ENCODE measurements around the gene BNIP3. TPM values are rescaled to one million over a fixed set of nuclear protein-coding genes. Genes with fewer than 3 reads are reported as not detected.

Gene BNIP3
- total and polyA plus RNA-seq, 2 of the 8 experiments (the other 6 are each of a cell fraction or from before 2014, with no cell fraction given), result 25.8 to 58.9 TPM

DNA sequence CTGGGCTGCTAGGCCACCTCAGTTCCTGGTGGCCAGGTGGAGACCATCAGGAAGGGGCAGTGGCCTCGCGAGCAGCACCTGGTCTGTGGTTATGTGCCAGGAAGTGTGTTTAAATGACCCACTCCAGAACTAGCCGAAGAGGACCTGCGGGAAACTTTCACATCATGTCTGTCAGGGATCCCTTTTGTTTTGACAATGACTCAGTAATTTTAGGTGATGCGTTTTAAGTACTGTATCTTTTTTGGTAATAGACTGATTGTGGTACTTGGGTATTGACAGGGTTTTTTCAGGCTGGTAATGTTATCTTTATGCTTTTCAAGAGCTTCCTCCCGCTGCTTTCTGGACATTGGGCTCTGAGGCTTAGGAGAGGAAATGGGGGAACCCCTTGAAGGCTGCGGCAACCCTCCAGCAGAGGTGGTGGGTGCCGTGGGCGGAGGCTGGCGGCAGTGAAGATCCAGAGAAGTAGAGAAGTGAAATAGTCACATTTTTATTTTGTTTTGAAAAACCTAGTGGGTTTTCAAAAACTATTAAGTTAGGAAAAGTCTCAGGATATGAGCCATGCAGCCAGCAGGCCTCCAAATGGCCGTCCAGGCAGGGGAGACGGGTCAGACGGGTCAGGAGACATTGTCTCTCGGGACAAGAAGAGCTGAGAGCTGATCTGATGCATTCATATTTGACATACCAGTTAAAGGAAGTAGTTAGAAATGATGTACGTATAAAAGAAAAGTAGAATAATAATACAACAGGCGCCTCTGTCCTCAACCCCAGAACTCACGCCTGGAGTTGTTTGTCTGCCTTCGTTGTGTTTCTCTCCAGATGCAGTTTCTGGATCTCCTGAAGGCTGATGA is 53.3 kb downstream of the BNIP3 start:
- no peak for FAIRE-seq
- Histone ChIP-seq H2BK120ac (replicated peaks; ENCODE audit: low read depth, low read length) (no peak overlapping the region), H3K4me3 (ENCODE audit: extremely low read depth in 1 of 4, insufficient read depth in 2 of 4, low read depth in 3 of 4, low read length in 4 of 4) (no peak overlapping the region), H3K27me3 (replicated peaks in 1 of 4; ENCODE audit: control insufficient read depth in 3 of 4, extremely low read depth in 1 of 4, insufficient read depth in 3 of 4, low read length in 3 of 4) (no peaks in the 10 kb centered on the region), H3K4me2 (ENCODE audit: insufficient read depth in 1 of 2, low read depth in 2 of 2, low read length in 2 of 2) (no peak overlapping the region), H2BK15ac (ENCODE audit: low read length) (no peak overlapping the region), H3K56ac (replicated peaks; ENCODE audit: insufficient read length, low read depth, low read length) (no peak overlapping the region), H2BK12ac (ENCODE audit: low read depth, low read length) (no peak overlapping the region), H3K27ac (ENCODE audit: low read depth, low read length) (no peak overlapping the region), H2BK20ac (ENCODE audit: low read length) (no peak overlapping the region), H2AK5ac (ENCODE audit: low read depth, low read length) (no peak overlapping the region), H2BK5ac (ENCODE audit: low read depth, low read length) (peak overlapping the region; percentile 54; the same call in 1 of the 2 replicates), H4K8ac (ENCODE audit: extremely low read depth, insufficient read depth, low read length) (no peak overlapping the region), H4K5ac (ENCODE audit: insufficient read length, low read depth, low read length) (no peak overlapping the region), H3K9ac (replicated peaks in 1 of 4; ENCODE audit: extremely low read depth in 1 of 4, low read depth in 3 of 4, low read length in 3 of 4) (no peak overlapping the region), H3K14ac (ENCODE audit: insufficient read length) (no peak overlapping the region), H3K36me3 (ENCODE audit: control insufficient read depth in 2 of 4, insufficient read depth in 4 of 4, low read length in 3 of 4) (no peaks in the 10 kb centered on the region; a peak in 1 of 8 replicates), H4K91ac (replicated peaks; ENCODE audit: insufficient read length, low read length) (no peak overlapping the region), H3K79me2 (ENCODE audit: control insufficient read depth in 1 of 2, insufficient read depth in 2 of 2, low read length in 2 of 2) (peaks cover 22 to 100% of the 10 kb centered on the region in 2 experiments), H3K18ac (ENCODE audit: extremely low read depth, low read length) (no peak overlapping the region), H3K9me3 (ENCODE audit: insufficient read depth in 2 of 2, low read depth in 1 of 2, low read length in 1 of 2) (no peaks in the 10 kb centered on the region; a peak in 1 of 4 replicates), H3K4ac (replicated peaks; ENCODE audit: insufficient read length, low read depth, low read length) (no peak overlapping the region), H3K79me1 (ENCODE audit: low read depth, low read length) (peaks cover 37% of the 10 kb centered on the region), H3K23me2 (ENCODE audit: low read depth, low read length) (no peaks in the 10 kb centered on the region), H2AFZ (ENCODE audit: low read length) (no peak overlapping the region), H3K4me1 (replicated peaks in 1 of 4; ENCODE audit: control insufficient read depth in 3 of 4, insufficient read depth in 4 of 4, low read length in 3 of 4) (peaks cover 4 to 42% (median 14%) of the 10 kb centered on the region in 4 experiments; a peak in 6 of 7 replicates), H4K20me1 (replicated peaks in 1 of 2; ENCODE audit: control insufficient read depth in 1 of 2, insufficient read depth in 2 of 2, low read length in 2 of 2) (peaks cover 32 to 37% of the 10 kb centered on the region in 2 experiments), H3K23ac (ENCODE audit: insufficient read length) (no peak overlapping the region)
- no peak for DNase-seq (ENCODE audit: low read depth in 1 of 2, low spot score in 2 of 2)
- WGBS, 2 experiments (ENCODE audit: extremely low coverage in 1 of 2, insufficient coverage in 1 of 2, insufficient read length in 1 of 2, insufficient replicate concordance in 2 of 2, low coverage in 1 of 2, low lambda C conversion rate in 2 of 2, missing lambda C conversion rate in 1 of 2), result 91% methylated on average over 18 of the region's 18 CpGs; no CpG with 5 or more reads in 1 of the 2 experiments
- ChIA-PET CTCF (ENCODE audit: partially characterized antibody) (interaction anchor here (1.0 to 1.8 kb wide), 6 partner anchors 14 to 94 kb away, joined by 3 to 6 read pairs (median 4); no protein-coding TSS in a partner anchor), POLR2A (ENCODE audit: partially characterized antibody) (no interaction called here)
- TF ChIP-seq NRF1 (IDR thresholded peaks at IDR 0.05; ENCODE audit: low read depth, low read length), result no peak
- TF ChIP-seq FOSL1 (IDR thresholded peaks at IDR 0.05; ENCODE audit: insufficient read depth, low read depth, low read length), result no peak
- TF ChIP-seq ZNF274 (IDR thresholded peaks at IDR 0.05; ENCODE audit: borderline replicate concordance, extremely low read depth, low read length), result no peak
- TF ChIP-seq CTBP2 (IDR thresholded peaks at IDR 0.05; ENCODE audit: borderline replicate concordance, insufficient read depth, insufficient read length, low read length), result no peak
- TF ChIP-seq RNF2 (IDR thresholded peaks at IDR 0.05; ENCODE audit: borderline replicate concordance, low read depth, low read length, missing control alignments, poor library complexity, severe bottlenecking), result no peak
- TF ChIP-seq SRF (IDR thresholded peaks at IDR 0.05; ENCODE audit: low read depth, low read length), result no peak
- no peak for TF ChIP-seq CBX5 (IDR thresholded peaks at IDR 0.05; ENCODE audit: low read depth, low read length)
- TF ChIP-seq HDAC2 (IDR thresholded peaks at IDR 0.05; ENCODE audit: borderline replicate concordance in 1 of 2, low read depth in 2 of 2, low read length in 2 of 2), result no peak
- no peak for TF ChIP-seq PHF8 (conservative IDR thresholded peaks at IDR 0.05; ENCODE audit: low read depth, low read length)
- no peak for TF ChIP-seq KDM4A (IDR thresholded peaks at IDR 0.05; ENCODE audit: low read depth, low read length, severe bottlenecking)
- no peak for TF ChIP-seq SP2 (IDR thresholded peaks at IDR 0.05; ENCODE audit: low read length)
